T-helper 2 cell treated with Interferon-gamma antibody and Interleukin-4, amounts not matched to agents 100 ng/mL and 5 ng/mL, for 36 hours (primary cell): Measurements from ENCODE around the gene ZC3H18. TPM values are rescaled to one million over a fixed set of nuclear protein-coding genes. Genes with fewer than 3 reads are reported as not detected.
"Not testable (repeated sequence)": the region's sequence is repeated elsewhere in the genome, so short reads cannot be mapped to it uniquely, and the experiment has no call there.

Source experiments
- intact Hi-C: fragments of 100-400 bp; cut with micrococcal nuclease; formaldehyde crosslinking; loops from one replicate; pipeline ENCODE4 v1.15.1; 2023
- total RNA-seq: library from RNA; stranded (reverse); gene quantifications from 2 replicates; pipeline ENCODE4 v1.2.3, GENCODE V29; 2022

Gene ZC3H18
- total RNA-seq, 1 donor from 2014 or later: 103 TPM

DNA sequence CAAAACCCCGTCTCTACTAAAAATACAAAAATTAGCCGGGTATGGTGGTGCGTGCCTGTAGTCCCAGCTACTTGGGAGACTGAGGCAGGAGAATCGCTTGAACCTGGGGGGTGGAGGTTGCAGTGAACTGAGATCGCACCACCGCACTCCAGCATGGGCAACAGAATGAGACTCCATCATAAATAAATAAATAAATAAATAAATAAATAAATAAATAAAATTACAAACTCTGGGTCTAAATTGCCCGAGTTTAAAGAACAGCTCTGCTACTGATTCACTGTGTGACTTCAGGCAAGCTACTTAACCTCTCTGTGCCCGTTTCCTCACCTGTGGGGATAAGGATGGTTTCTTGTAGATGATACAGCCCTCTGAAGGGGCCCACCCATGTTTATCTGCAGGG lies 99.3 kb downstream of the ZC3H18 start:
- intact Hi-C loops: not testable (repeated sequence)

DNA sequence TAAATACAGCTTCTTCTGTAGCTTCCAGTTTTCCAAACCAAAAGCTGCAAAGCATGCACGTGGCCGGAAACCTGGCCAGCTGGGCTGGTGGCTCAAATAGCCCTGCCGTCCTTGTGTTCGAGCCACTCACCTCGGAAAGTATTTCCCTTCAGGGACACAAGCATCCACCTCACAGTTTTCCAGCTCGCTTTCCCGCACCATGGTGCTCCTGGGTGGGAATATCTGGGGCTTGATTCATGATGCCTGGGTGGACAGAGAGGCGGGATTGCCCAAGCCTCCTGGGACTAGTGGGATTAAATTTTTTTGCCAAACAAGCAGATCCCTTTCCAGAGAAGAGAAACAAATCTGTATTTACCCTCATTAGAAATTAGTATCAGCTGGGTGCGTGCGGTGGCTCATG lies 99.8 kb downstream of the ZC3H18 start:
- intact Hi-C loops: no loop called here

DNA sequence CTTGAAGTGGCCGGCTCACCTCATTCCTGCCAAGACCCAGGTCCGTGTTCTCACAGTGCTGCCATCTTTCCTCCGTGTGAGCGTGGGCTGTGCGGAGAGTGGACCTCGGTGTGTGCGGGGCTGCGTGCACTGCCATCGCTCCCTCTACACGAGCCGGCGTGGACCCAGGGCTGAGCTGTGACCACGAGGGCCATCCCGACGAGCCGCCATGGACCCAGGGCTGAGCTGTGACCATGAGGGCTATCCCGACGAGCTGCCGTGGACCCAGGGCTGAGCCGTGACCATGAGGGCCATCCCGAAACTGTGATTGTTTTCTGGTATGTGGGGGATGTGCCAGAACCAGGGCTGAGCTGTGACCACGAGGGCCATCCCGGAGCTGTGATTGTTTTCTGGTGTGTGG lies 101.6 kb downstream of the ZC3H18 start:
- intact Hi-C loops: no loop called here

DNA sequence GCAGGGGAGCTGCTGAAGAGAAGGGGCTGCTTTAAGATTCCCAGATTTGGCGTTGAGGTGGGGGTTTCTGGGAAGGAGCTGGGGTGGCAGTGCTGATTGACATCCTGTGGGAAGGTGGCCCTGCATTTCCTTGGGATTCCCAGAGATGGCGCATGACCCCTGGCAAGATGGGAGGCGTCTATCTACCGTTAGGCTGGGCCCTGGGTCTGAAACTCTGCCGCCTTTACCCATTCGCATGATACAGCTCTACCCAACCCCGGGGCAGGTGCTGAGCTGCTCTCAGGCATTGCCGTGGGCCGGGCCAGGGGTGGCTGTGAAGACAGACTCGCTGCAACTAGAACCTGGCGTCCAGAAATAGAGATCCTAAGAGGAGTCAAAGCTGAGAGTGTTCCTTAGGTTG lies 102.6 kb downstream of the ZC3H18 start:
- intact Hi-C loops: no loop called here

DNA sequence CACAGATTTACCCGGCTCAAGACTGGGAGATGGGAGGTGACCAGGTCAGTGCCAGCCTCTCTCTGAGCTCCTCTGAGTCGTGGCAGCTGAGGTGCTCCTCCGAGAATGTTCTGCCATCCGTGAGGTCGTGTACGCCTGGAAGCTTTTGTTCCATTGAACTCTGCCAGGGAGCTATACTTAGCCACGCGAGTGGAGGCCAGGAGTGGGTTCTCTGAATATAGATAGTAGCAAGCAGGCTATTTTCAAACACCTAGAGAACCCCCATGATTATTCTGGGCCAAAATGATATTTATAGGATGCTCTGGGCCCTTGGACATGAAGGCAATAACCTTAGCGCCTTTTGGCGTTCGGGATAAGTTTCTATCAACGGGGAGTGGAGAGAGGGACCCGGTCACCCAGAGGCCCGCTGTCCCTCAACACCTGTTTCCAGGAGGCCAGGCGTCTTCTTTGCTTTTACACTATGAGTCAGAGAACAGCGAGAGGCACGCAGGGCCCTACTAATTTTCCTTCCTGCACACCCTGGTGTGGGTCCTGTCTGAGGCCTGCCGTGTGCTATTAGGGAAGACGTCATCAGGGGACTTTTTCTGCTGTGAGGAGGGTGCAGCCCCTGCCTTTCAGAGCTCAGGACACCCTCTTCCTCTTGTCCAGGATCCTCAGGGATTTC lies 103.6 kb downstream of the ZC3H18 start:
- intact Hi-C loops: no loop called here

DNA sequence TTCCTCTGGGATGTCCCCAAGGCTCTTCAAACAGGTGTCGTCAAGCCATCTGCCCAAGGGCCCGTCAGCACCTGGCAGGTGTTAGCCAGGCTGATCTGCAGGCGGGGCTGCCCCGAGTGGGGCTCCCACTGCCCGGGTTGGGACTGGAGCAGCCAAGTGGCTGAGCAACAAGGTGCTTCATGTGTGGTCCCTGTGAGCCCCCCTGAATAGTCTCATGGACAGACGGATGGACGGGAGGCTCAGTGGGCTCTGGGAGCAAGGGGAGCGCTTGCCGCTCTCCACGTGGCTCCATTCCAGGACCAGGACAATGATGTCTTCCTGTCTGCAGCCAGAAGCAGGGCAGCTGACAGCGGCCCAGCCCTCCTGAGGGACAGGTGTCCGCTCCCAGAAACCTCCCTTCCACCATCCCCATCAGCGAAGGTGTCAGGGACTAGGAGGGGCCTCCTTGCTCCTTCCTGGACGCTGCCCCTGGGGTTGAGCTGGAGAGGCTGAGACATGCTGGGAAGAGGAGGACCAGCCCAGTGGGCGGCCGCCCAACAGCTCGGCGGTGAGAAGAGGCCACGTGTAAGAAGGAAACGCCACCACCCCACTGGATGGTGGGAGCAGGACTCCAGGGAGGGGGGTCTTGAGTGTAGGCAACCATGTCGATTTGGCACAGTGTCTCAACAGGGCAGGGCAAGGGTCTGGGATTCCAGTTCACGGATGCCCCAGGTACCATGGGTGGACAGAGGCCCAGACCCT lies 106.5 kb downstream of the ZC3H18 start:
- intact Hi-C loops: no loop called here

DNA sequence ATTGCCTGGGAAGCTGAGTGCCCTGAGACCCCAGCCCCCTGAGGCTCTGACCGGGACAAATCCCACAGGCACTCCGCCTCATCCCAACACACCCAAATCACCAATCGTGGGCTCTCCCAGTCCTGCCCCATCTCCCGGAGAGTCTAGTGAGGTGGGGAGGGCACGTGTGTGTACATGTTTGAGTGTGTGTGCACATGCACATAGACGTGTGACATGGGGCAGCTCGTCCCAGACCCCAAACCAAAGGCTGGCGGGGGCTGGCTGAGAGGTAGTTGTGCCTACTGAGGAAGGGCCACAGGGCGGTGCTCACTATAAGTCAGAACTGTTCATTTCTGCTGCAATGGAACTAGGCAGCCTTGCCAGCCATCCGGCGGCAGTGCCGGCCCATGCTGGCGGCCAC lies 107.5 kb downstream of the ZC3H18 start:
- intact Hi-C loops: no loop called here

DNA sequence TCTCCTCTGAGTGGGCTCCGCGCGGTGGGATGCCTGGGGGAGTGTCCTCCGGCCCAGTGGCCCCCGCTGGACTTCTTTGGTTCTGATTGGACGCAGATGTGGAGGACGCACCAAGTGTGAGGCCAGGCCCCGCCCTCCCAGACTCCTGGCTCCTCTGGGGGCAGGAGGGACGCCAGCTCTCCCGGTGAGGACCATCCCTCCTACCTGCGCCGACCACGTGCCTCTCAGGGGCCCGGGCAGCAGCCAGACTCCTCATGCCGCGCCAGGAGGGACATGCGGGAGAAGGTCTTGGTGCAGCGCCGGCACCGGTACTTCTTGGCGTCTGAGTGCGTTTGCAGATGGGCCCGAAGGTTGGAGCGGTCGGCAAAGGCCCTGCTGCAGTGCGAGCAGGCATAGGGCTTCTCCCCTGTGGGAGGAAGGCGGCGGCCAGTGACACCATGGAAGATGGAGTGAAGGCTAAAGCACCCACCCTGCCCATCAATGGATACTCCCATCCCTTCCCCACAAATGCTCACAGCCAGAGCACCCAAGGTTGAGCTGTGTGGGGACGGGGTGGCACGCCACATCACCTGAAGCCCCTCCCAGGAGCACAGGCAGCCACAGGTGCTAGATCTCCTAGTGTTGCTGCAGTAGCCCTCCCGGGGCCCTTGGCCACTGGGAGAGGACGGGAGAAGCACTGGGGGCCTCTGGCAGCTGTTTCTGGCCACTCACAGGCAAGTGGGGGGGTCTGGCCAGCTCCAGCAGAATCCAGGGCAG lies 108.2 kb downstream of the ZC3H18 start:
- intact Hi-C loops: no loop called here

DNA sequence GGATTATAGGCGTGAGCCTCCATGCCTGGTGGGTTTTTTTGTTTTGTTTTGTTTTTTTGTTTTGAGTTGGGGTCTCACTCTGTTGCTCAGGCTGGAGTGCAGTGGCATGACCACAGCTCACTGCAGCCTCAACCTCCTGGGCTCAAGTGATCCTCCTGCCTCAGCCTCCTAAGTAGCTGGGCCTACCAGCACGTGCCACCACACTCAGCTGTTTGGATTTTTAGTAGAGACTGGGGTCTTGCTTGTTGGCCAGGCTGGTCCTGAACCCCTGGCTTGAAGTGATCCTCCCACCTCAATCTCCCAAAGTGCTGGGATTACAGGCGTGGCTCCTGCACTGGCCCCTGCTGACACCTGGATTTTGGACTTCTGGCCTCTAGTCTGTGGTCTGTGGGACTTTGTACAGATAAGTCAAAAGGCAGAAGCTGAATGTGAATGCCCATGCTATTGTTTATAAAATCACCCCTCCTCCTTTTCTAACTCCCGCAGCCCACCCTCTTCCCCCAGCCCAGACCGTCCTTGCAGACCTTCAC lies 110.4 kb downstream of the ZC3H18 start:
- intact Hi-C loops: no loop called here

DNA sequence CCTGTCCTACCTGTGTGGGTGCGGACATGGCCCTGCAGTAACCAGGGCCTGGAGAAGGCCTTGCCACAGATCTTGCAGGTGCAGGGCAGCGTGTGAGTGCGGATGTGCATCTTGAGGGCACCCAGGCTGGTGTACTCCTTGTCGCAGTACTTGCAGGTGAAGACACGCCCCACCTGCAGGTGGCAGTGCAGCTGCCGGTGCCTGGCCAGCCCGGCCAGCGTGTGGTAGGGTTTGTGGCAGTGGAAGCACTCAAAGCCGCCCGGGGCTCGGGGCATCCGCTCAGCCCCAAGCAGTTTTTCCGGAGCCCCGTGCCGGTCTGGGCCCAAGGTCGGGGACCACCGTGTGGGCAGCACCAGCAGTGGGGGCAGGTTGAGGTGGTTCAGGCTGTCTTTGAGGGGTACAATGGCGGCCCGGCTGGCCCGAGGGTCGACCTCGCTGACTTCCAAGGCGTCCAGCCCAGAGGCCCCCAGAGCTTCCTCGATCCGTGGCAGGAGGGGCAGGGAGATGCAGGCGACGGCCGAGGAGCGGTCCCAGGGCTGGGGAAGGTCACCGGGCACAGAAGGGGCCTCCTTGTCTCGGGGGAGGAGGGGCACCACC lies 111.0 kb downstream of the ZC3H18 start:
- intact Hi-C loops: no loop called here

Other genes with a start within 250 kb of the ZC3H18 start
- gene ZNF469, start 187.4 kb upstream of the ZC3H18 start, total RNA-seq: 0.50 and 0.52 TPM in 2 replicates
- gene ZFPM1, start 117.1 kb upstream of the ZC3H18 start, total RNA-seq: 10.8 and 11.5 TPM in 2 replicates
- 0.25 TPM in 1 of 2 replicates, not detected in the other for gene IL17C, start 68.2 kb downstream of the ZC3H18 start, total RNA-seq
- gene CYBA, start 80.7 kb downstream of the ZC3H18 start, total RNA-seq: 436 and 456 TPM in 2 replicates
- 65.6 and 68.6 TPM in 2 replicates for gene MVD, start 92.7 kb downstream of the ZC3H18 start, total RNA-seq
- 7.2 and 8.1 TPM in 2 replicates for gene SNAI3, start 116.1 kb downstream of the ZC3H18 start, total RNA-seq
- gene RNF166, start 136.0 kb downstream of the ZC3H18 start, total RNA-seq: 120 and 126 TPM in 2 replicates
- 28.1 and 30.5 TPM in 2 replicates for gene CTU2, start 136.1 kb downstream of the ZC3H18 start, total RNA-seq
- 289 and 306 TPM in 2 replicates for gene PIEZO1, start 214.8 kb downstream of the ZC3H18 start, total RNA-seq
- 92.7 and 95.3 TPM in 2 replicates for gene CDT1, start 233.4 kb downstream of the ZC3H18 start, total RNA-seq
- 183 and 196 TPM in 2 replicates for gene APRT, start 241.5 kb downstream of the ZC3H18 start, total RNA-seq